GM19467 (cell line): ENCODE results near the gene MAP2K2.

Experiments used
- ATAC-seq: cut with Tn5 transposase; IDR thresholded peaks from one replicate; pipeline ENCODE4 v1.9.1; 2021; ENCODE audit warnings: mild to moderate bottlenecking, moderate library complexity; ENCODE audit not compliant: unreplicated experiment

Gene MAP2K2

DNA sequence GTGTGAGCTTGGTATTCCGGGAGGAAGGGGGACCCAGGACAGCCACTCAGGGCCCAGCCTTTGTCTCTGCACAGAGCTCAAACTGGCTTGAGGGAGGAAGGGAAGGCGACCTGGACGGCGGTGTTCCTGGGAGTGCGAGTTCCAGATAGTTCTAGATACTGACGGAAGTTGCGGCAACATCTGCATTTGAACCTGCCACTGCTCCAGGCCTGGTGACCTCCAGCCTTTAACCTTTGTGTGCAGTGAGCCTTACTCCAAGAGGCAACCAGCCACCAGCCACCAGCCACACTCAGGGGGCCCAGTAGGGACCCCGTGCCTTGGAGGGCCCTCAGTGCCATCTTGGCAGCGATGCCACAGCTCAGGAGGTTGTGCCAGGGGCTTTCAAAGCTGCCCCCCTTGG, 41.8 kb downstream of the MAP2K2 start:
- ATAC-seq: no peak

DNA sequence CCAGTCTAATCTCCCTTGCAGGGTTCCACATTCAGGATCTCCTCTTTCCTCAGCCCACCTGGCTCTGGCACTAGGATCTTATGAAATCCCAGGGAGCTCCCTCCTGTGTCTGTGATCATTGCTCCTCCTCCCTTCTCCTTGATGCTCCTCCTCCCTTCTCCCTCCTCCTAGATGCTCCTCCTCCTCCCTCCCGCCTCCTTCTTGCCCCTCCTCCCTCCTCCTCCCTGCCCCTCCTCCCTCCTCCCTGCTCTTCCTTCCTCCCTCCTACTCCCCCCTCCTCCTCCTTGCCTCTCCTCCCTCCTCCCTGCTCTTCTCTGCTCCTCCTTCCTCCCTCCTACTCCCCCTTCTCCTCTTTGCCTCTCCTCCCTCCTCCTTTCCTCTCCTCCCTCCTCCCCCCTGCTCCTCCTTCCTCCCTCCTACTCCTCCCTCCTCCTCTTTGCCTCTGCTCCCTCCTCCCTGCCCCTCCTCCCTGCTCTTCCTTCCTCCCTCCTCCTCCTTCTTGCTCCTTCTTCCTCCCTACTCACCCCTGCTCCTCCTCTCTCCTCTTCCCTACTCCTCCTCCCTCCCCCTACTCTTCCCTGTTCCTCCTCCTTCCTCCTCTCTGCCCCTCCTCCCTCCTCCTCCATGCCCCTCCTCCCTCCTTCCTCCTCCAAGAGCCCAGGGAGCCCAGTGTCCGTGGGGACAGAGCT, 42.3 kb downstream of the MAP2K2 start:
- ATAC-seq: no peak

DNA sequence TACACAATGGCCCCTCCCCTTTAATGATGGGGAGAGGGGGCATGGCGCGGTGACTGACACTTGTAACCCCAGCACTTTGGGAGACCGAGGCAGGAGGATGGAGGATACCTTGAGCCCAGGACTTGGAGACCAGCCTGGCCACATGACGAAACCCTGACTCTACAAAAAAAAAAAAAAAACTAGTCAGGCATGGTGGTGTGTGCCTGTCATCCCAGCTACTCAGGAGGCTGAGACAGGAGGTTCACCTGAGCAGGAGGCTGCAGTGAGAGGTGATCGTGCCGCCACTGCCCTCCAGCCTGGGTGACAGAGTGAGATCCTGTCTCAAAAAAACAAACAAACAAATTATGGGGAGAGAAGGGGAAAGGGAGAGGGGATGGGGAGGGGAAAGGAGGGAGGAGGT, 43.4 kb downstream of the MAP2K2 start:
- no peak for ATAC-seq

DNA sequence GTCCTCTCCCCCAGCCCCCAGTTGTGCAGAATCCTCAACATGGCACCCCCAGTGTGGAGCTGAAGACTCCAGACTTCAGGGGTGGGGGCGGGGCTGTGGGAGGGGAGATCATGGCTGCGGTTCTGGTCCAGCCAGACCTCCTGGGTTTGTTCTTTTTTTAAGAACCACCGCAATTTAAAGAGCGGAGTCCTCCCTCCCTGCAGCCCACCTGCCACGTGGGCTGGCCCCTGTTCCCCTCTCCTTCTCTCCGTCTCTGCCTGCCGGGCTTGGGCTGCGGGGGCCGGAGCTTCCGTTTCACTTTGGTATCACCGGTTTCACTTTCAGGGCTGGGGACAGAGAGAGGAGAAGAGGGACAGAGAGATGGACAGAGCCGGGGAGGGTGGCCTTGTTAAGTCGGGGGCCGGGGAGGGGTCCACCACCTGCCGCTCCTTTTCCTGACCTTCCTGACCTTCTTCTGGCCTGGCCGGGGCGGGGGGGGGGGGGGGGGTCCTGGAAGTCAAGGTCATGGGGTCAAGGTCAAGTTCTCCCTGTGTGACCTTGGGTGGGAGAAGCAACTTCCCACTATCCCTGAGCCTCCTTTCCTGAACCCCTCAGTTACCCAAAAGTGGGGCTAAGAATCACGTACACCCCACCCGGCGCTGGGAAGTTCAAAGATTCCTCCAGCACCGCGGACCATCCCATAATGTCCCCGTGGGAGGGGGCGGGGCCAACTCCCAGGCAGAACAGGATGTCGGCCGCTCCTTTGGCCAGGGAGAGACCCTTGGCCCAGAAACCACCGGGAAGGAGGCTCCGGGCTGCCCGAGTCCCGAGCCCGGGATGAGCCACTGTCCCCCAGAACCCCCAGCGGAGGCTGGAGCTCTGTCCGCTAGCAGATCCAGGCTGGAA, 45.9 kb downstream of the MAP2K2 start:
- ATAC-seq: no peak

DNA sequence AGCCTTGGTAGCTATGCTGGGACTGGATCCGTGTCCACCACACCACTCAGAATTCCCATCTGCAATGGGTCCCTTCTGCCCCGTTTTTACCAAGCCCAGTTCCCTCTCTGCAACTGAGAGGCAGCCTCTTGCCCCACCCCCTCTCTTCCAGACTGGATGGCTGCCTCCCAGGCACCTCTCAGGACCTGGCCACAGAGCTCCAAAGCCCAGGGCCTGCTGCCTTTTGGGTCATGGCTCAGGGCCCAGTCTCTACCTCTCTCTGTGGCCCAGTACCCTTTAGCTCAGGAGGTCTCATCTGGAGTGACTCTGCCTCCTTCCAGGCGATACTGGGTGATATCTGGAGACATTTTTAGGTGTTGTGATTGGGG, 46.9 kb downstream of the MAP2K2 start:
- ATAC-seq: no peak

DNA sequence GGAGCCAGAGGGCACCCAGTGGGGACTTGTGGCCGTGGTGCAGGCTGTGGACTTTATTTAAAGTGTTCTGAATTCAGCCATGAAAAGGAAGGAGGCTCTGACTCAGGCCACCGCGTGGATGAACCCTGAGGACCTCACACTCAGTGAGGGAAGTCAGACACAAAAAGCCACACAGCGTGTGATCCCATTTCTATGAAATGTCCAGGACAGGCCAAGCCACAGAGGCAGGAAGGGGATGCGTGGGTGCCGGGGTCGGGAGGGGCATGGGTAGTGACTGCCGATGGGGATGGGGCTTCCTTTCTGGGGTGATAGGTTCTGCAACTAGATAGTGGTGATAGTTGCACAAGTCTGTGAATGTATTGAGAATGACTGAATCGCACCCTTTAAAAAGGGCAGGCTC, 48.5 kb downstream of the MAP2K2 start:
- ATAC-seq: no peak

DNA sequence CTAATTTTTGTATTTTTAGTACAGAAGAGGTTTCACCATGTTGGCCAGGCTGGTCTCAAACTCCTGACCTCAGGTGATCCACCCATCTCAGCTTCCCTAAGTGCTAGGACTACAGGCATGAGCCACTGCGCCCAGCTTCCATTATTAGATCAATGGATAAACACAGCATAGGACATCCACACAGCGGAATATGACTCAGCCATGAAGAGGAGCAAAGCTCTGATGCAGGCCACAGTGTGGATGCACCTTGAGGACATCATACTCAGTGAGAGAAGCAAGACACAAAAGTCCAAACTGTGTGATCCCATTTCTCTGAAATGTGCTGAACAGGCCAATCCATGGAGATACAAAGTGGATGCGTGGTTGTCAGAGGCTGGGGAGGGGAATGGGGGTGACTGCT, 52.3 kb downstream of the MAP2K2 start:
- no peak for ATAC-seq

DNA sequence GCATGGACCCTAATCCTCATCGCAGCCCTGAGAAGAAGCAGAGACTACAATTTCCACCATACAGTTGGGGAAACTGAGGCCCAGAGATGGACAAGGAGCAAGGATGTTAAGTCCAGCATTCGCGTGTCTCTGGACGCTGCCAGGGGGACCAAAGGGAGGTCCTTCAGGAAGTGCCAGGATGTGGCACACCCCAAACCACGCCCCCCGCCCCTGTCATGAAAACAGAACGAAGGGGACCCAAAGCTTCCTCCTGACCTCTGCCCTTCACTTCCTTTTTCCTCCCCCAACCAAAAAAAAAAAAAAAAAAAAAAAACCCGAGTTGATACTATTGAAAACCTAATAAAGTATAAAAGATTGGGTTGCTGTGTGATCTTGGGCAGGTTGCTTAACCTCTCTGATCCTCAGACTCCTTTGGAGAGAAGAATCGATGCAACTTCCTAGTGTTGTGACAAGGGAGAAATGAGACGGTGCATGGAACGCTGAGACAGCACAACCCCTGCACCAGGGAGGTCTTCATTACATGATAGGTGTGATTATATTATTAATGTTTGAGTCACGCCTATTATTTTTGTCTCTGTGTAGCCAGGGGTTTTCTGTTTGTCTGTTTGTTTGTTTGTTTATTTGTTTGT, 54.5 kb downstream of the MAP2K2 start:
- ATAC-seq: no peak

DNA sequence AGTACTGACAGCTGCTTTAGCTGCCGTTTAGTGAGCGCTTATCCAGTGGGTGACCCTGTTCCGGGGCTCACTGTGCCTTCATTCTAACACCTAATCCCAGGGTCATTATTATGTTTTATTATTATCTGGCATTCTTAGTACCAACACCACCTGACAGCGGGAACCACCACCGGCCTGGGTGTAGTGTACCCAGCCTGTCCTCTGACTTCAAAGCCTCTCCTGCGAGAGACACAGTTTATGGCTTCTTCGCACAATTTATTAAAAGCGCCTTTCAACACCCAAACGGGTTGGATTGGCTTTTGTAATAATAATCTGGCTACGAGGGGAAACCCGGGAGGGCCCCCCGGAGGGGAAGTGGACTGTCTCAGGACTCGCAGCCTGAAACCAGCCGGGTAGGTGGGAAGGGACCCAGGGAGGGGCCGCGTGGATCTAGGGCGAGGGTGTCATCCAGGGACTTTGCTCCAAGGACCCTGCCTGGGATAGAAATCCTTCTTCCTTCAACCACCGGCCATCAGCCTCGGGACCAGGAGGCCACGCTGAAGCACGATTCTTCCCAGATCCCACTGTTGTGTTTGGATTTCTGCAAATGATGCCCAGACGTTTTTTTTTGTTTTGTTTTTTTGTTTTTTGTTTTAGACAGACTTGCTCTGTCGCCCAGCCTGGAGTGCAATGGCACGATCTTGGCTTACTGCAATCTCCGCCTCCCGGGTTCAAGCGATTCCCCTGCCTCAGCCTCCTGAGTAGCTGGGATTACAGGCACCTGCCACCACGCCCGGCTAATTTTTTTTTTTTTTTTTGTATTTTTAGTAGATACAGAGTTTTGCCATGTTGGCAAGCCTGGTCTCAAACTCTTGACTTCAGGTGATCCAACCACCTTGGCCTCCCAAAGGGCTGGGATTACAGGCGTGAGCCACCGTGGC, 55.6 kb downstream of the MAP2K2 start:
- ATAC-seq: no peak

DNA sequence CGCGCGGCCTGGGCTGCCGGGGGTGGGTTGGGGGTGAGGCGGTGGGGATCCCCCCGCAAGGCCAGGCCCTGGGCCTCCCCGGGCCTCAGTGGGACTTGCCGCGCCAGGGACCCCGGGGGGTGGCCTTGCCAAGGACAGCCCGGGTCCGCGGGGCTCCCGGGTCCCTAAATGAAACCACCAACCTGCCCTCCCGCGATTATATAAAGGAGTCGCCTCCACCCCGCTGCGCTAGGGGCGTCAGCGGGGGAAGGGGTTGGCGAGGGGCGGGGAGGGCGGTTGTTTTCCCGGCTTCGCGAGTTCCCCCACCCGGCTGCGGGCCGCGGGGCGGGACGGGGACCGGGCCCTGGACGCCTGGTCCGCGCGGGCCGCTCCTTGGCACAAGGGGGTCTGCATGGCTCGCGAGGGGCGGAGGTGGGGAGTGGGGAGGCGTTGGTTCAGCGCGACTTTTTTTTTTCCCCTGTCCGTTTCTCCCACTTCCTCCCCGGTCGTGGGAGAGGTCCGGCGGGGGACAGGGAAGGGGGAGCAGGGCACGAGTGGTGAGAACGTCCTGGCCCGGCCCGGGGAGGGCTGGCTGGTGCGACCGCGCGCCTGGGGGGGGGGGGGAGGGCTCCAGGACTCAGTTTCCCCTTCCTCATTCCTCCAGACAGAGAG, 56.4 kb downstream of the MAP2K2 start:
- ATAC-seq: no peak

DNA sequence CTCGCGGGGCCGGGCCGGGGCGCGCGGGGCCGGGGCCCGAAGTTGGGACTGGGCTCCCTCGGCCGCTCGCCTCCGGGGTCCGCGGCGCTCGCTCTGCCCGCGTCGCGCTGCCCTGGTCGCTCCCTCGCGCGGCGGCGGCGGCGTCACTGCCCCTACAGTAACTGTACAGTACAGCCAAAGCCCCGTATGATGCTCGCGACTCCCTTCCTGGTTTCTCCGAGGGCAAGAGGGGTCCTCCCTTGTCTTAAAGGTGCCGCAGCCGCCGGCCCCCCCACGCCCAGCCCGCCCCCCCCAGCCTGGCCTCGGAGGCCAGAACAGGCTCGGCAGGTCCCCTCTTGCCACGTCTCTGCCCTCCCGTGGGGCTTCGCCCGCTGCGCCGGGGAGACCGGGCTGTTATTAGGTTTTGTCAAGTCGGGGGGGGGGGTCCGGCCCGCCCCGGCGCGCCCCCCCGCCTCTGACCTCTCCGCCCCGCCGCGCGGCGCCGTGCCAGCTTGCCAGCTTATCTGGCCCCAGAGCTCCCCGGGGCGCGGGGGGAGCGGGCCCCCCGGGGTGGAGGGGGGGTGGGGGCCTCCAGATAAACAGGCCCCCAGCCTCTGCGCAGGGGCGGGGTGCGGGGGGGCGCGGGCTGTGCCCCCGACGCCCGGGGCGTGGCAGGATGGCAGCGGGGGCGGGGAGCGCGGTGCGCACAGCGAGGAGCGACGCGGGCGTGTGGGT, 57.1 kb downstream of the MAP2K2 start, which contains the start of gene ZBTB7A:
TSS of gene ZBTB7A (minus strand) at position 218 of the 714 bp plus-strand sequence. CDS start 11,667 bp downstream, outside the sequence.
- no peak for ATAC-seq

DNA sequence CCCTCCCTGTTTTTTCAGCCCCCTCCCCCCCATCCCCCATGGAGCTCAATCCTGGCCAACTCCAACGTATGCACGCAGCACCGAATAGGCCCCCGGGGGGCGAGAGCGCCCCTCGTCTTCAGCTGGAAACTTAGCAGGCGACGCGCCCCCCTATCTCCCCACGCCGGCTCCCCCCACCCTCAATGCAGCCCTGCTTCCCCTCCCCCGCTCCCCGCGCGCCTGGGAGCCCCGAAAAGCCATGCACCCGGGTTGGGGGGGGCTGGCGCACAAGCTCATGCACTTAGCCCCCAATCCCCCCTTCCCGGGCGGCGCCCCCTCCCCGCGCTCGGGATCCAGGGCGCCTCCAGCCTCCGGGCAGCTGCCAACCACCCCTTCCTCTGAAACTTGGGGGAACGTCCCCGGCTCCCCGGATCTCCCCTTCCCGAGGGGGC, 57.7 kb downstream of the MAP2K2 start:
- ATAC-seq: no peak

DNA sequence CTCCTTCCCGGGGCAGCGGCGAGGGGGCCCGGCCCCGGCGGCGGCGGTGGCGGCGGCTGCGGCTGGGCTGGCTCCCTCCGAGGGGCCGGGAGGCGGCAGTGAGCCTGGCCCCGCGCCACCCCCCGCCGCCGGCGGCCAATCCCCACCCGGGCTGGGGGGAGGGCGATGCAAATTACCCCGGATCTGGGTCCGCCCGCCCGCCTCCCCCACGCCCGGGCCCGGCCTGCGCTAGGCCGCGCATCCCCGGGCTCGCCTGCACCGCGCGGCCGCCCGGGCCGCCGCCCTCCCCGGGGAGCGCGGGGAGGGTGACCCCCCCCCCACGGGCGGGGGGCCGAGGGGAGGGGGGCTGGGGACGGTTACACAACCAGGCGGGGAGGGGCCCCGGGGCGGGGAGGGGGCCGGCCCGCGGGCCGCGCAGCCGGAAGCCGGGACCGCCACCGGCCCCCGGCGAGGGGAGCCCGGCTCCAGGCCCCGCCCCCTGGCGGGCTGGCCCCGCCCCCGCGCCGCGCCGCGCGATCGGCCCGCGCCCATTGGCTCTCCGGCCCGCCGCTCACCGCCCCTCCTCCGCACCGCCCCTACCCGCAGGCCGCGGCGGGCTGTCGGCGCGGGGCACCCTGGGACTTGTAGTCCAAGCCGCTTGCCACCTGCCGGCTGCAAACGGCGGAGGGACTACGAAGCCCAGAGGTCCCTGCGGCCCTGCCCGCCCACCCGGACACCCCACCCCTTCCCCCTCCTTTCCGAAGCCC, 58.3 kb downstream of the MAP2K2 start:
- ATAC-seq: peak; percentile 66

DNA sequence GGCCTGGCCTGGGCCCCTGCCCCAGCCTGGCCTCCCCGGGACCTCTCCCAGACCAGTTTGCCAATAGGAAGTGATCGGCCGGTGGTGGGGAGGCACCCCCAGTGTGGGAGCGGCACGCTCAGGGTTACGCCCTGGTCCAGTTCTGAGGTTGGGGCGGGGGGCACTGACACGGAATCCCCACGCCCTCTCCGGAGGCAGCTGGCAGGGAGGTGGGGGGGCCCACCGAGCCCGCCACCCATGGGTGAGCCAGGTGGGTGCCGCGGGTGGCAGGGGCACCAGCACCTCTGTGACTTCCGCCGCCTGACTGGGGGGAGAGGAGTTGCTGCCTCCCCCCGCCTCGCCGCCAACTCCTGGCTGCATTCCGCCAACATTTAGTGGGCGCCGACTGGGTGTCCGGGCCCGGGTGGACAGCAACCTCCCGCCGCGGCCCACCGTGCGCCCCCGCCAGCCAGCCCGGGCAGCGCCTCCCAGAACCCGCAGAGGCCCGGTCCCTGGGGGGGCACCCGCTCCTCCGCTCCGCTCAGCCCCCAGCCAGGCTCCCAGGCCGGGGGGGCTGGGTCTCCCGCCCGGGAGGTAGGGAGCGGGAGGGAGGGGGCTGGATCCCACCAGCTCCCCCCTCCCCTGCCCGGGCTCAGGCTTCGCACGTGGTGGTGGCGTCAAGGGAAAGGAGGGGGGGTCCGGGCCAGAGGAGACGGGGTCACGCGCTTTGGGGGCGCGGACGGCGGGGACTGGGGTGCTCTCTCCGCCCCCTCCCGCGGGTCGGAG, 59.2 kb downstream of the MAP2K2 start:
- ATAC-seq: peak; percentile 3

DNA sequence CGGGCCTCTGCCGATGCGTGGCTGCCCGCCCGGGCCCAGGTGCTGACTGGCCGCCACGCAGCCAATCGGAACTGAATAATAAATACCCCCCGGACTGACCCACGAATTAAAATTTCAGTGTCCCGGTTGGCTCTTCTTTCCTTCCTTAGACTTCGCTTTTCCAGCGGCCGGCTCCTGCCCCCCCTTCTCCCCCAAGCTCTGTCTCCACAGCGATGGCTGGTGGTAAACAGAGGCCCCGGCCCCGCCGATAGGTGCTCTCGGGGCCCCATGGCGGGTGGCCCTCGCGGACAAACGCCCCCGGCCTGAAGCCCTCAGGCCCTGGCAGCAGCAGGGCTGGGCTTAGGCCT, 59.8 kb downstream of the MAP2K2 start:
- no peak for ATAC-seq

DNA sequence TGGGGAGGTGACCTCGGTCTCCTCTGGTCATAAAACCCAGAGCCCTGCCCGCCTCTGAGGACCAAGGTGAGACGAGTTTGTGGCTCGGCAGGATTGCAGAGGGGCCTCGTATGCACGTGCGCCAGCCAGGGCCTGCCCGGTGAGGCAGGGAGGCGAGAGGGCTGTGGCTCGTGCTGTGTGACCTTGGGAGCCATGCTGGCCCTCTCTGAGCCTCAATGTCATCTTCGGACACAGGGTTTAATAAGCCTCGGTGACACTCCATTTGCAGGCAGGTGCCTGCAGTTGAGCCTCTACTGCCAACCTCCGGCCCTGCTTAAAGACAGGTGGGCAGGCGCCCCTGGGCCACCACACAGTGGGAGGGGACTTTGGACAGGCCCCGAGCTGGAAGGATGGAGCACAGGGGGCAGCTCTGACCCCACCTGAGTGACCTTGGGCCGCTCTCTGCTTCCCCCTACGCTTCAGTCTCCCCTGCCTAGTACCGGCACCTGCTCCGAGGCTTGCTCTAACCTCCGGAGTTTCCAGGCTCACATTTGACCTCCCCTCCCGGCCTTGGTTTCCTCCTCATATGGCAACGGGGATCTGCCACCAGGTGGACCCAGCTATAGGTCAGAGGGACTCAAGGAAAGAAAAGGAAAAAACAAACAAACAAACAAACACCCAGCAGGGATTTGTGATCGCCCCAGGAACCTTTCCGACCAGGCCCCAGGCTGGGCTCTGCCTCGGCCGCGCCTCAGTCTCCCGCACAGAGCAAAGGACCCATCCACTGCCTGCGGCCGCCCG, 60.4 kb downstream of the MAP2K2 start:
- no peak for ATAC-seq
